GM10266 (cell line): ENCODE measurements around the gene INSM1.

Experiments used
- DNase-seq: peaks from one replicate; pipeline ENCODE4 v3.0.0; 2012; ENCODE audit errors: extremely low spot score
- TF ChIP-seq, protein P1 (sequence below): IDR thresholded peaks from 2 replicates; pipeline ENCODE4 v1.5.1; 2012; ENCODE audit warnings: mild to moderate bottlenecking, low read depth; ENCODE audit not compliant: control insufficient read depth, insufficient read depth; ENCODE audit errors: missing control alignments

INSM1 gene

GRCh38 chr20:20329564-20329963, 38.3 kb upstream of the INSM1 start:
- no peak for DNase-seq
- TF ChIP-seq, protein P1, sequence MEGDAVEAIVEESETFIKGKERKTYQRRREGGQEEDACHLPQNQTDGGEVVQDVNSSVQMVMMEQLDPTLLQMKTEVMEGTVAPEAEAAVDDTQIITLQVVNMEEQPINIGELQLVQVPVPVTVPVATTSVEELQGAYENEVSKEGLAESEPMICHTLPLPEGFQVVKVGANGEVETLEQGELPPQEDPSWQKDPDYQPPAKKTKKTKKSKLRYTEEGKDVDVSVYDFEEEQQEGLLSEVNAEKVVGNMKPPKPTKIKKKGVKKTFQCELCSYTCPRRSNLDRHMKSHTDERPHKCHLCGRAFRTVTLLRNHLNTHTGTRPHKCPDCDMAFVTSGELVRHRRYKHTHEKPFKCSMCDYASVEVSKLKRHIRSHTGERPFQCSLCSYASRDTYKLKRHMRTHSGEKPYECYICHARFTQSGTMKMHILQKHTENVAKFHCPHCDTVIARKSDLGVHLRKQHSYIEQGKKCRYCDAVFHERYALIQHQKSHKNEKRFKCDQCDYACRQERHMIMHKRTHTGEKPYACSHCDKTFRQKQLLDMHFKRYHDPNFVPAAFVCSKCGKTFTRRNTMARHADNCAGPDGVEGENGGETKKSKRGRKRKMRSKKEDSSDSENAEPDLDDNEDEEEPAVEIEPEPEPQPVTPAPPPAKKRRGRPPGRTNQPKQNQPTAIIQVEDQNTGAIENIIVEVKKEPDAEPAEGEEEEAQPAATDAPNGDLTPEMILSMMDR, result no peak

- TF ChIP-seq, protein P1, result no peak
- DNase-seq, result no peak
Observed at GRCh38 chr20:20331156-20331555, 36.7 kb upstream of the INSM1 start.

DNA sequence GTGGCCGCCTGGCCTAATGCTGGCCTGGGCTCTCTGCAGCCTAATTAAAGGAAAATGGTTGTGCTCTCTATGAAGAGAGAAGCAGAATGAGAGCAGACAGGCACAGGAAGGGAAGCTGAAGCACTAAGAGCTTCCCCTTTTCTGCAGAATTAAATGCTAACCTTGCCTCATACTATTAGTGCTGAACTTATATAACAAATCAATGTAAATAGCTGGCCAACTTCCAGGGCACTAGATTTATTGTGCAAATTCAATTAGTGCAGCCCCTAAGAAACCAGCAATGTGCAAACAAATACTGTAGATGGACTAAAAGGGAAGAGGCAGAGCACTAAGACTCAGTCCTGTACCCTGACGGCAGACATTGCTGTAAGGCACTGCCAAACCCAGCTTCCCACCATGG, 36.1 kb upstream of the INSM1 start:
- DNase-seq, result no peak
- TF ChIP-seq, protein P1, result no peak

DNA sequence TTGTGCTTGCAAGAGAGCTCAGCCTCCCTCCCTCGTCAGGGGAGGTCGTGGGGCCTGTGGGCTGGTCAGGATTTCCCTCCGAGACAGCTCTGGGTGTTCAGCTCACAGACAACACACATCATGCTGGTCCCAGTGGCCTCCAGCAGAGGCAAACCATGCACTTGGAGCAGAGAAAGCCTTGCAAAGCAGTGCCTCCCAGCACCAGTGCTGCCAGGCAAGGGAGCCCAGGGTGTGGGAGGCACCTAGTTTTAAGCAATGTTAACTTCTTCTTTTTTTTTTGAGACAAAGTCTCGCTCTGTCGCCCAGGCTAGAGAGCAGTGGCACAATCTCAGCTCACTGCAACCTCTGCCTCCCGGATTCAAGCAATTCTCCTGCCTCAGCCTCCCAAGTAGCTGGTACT, 34.0 kb upstream of the INSM1 start:
- TF ChIP-seq, protein P1, result no peak
- DNase-seq, result no peak

- DNase-seq, result peak; percentile 72
- TF ChIP-seq, protein P1, result no peak
Observed at GRCh38 chr20:20334489-20334888, 33.4 kb upstream of the INSM1 start.

GRCh38 chr20:20338133-20338730, 29.7 kb upstream of the INSM1 start:
- TF ChIP-seq, protein P1, result no peak

GRCh38 chr20:20340443-20340842, 27.5 kb upstream of the INSM1 start:
- TF ChIP-seq, protein P1, result no peak

More at GRCh38 chr20:20338133-20338730, 29.7 kb upstream of the INSM1 start:
- no peak for DNase-seq

More at GRCh38 chr20:20340443-20340842, 27.5 kb upstream of the INSM1 start:
- no peak for DNase-seq
